ENCODE data around the gene ERBB4. TPM values are rescaled to one million over a fixed set of nuclear protein-coding genes. Genes with fewer than 3 reads are reported as not detected.

ERBB4 gene
- total RNA-seq, 1 donor from 2014 or later: 2.6 TPM

- DNase-seq (ENCODE audit: low read depth): no peak
- no peaks in the 10 kb centered on the region for H3K27me3 ChIP-seq (ENCODE audit: control insufficient read depth, insufficient read depth, low read length)
- H3K36me3 ChIP-seq (ENCODE audit: control insufficient read depth, insufficient read depth, low read length): no peaks in the 10 kb centered on the region
- no peak overlapping the region for H3K4me3 ChIP-seq (ENCODE audit: low read depth, low read length)
- TF ChIP-seq, protein P1, sequence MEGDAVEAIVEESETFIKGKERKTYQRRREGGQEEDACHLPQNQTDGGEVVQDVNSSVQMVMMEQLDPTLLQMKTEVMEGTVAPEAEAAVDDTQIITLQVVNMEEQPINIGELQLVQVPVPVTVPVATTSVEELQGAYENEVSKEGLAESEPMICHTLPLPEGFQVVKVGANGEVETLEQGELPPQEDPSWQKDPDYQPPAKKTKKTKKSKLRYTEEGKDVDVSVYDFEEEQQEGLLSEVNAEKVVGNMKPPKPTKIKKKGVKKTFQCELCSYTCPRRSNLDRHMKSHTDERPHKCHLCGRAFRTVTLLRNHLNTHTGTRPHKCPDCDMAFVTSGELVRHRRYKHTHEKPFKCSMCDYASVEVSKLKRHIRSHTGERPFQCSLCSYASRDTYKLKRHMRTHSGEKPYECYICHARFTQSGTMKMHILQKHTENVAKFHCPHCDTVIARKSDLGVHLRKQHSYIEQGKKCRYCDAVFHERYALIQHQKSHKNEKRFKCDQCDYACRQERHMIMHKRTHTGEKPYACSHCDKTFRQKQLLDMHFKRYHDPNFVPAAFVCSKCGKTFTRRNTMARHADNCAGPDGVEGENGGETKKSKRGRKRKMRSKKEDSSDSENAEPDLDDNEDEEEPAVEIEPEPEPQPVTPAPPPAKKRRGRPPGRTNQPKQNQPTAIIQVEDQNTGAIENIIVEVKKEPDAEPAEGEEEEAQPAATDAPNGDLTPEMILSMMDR (IDR thresholded peaks at IDR 0.05; ENCODE audit: insufficient read depth, low read length, poor library complexity, severe bottlenecking): no peak
Observed at GRCh38 chr2:211822686-211823335, 715.8 kb downstream of the ERBB4 start.

DNA sequence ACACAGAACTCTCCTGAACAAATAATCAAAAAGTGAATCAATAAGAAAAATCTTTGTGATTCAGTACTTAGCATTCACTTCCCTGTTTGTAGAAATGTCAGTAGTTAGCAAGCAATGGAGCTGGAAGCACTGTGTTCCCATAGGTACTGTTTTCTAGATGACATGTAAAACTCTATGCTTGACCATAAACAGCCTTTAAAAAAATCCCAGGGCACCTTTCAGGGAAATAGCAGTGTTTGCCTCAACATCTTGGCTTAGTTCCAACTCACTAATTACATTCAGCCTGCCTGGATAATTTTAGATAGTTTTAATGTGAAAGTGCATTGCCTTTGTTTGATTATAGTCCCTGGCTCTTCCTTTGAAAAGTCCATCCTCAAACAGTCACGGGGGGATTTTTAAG lies 721.8 kb downstream of the ERBB4 start:
- TF ChIP-seq, protein P1 (IDR thresholded peaks at IDR 0.05; ENCODE audit: insufficient read depth, low read length, poor library complexity, severe bottlenecking): no peak
- Histone ChIP-seq H3K36me3 (ENCODE audit: control insufficient read depth, insufficient read depth, low read length) (no peaks in the 10 kb centered on the region), H3K4me3 (ENCODE audit: low read depth, low read length) (no peak overlapping the region), H3K27me3 (ENCODE audit: control insufficient read depth, insufficient read depth, low read length) (no peaks in the 10 kb centered on the region)
- no peak for DNase-seq (ENCODE audit: low read depth)

DNA sequence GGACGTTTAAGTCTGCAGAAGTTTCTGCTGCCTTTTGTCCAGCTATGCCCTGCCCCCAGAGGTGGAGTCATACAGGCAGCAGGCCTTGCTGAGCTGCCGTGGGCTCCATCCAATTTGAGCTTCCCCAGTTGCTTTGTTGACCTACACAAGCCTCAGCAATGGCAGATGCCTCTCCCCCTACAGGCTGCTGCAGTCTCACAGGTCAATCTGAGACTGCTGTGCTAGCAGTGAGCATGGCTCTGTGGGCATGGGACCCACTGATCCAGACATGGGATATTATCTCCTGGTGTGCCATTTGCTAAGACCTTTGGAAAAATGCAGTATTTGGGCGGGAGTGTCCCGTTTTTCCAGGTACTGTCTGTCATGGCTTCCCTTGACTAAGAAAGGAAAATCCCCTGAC lies 726.0 kb downstream of the ERBB4 start:
- H3K27me3 ChIP-seq (ENCODE audit: control insufficient read depth, insufficient read depth, low read length): no peaks in the 10 kb centered on the region
- DNase-seq (ENCODE audit: low read depth): no peak
- TF ChIP-seq, protein P1 (IDR thresholded peaks at IDR 0.05; ENCODE audit: insufficient read depth, low read length, poor library complexity, severe bottlenecking): no peak
- no peaks in the 10 kb centered on the region for H3K36me3 ChIP-seq (ENCODE audit: control insufficient read depth, insufficient read depth, low read length)
- no peak overlapping the region for H3K4me3 ChIP-seq (ENCODE audit: low read depth, low read length)

GRCh38 chr2:211802666-211803065 lies 735.9 kb downstream of the ERBB4 start:
- Histone ChIP-seq H3K27me3 (ENCODE audit: control insufficient read depth, insufficient read depth, low read length) (no peaks in the 10 kb centered on the region), H3K4me3 (ENCODE audit: low read depth, low read length) (no peak overlapping the region), H3K36me3 (ENCODE audit: control insufficient read depth, insufficient read depth, low read length) (no peaks in the 10 kb centered on the region)
- TF ChIP-seq, protein P1 (IDR thresholded peaks at IDR 0.05; ENCODE audit: insufficient read depth, low read length, poor library complexity, severe bottlenecking): no peak
- no peak for DNase-seq (ENCODE audit: low read depth)

DNA sequence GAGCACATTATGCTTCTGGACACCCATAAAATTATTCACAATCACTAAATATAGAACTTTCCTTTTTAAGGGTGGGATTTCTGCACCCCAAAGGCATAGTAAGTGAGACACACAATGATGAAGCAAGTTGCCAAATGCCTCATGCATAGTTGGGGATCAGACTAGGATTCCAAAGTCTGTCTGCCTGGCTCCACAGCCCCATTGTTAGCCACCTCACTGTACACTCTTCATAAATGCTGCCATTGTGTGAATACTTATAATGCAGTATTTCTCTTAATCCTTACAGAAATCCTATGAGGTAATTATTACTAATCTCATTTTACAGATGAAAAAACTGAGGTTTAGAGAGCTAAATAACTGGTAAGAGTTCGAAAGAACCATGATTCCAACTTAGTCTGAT lies 738.6 kb downstream of the ERBB4 start:
- no peak overlapping the region for H3K4me3 ChIP-seq (ENCODE audit: low read depth, low read length)
- TF ChIP-seq, protein P1 (IDR thresholded peaks at IDR 0.05; ENCODE audit: insufficient read depth, low read length, poor library complexity, severe bottlenecking): no peak
- no peak for DNase-seq (ENCODE audit: low read depth)
- H3K36me3 ChIP-seq (ENCODE audit: control insufficient read depth, insufficient read depth, low read length): no peaks in the 10 kb centered on the region
- no peaks in the 10 kb centered on the region for H3K27me3 ChIP-seq (ENCODE audit: control insufficient read depth, insufficient read depth, low read length)

- Histone ChIP-seq H3K36me3 (ENCODE audit: control insufficient read depth, insufficient read depth, low read length) (no peaks in the 10 kb centered on the region), H3K27me3 (ENCODE audit: control insufficient read depth, insufficient read depth, low read length) (no peaks in the 10 kb centered on the region), H3K4me3 (ENCODE audit: low read depth, low read length) (no peak overlapping the region)
- TF ChIP-seq, protein P1 (IDR thresholded peaks at IDR 0.05; ENCODE audit: insufficient read depth, low read length, poor library complexity, severe bottlenecking): no peak
- DNase-seq (ENCODE audit: low read depth): no peak
Observed at GRCh38 chr2:211798868-211799267, 739.7 kb downstream of the ERBB4 start.

All from kidney epithelial cell (primary cell).